ENCODE measurements around the gene EIF6. TPM values are rescaled to one million over a fixed set of nuclear protein-coding genes. Genes with fewer than 3 reads are reported as not detected.

EIF6 gene
- total RNA-seq, 1 donor from 2014 or later: 271 TPM

DNA sequence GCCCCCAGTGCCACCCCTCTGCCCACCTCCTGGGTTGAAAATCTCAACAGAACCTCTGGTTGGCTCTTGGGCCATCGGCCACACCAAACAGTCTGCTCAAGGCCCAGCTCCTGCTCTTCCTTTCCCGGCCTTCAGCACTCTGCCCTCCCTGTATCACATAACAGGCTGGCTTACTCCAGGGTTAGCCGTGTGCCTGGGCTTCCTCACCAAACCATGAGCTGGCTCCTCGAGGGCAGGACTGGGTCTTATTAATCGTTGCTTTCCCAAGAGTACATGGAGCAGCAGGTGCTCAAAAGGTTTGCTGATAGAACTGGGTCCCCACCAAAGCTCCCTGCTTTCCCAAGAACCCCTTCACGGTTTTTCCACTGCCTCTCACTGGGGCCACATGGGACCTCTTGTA, 20.4 kb upstream of the EIF6 start:
- no peak for FAIRE-seq
- H3K9me3 ChIP-seq (ENCODE audit: insufficient read depth, low read depth, low read length): no peaks in the 10 kb centered on the region
- peak overlapping the region; percentile 100 for H3K27ac Mint-ChIP-seq (ENCODE audit: unreplicated experiment)
- no peak overlapping the region for H3K4me3 Mint-ChIP-seq (ENCODE audit: unreplicated experiment)
- H3K27me3 ChIP-seq (ENCODE audit: insufficient read depth, low read length): no peaks in the 10 kb centered on the region
- H3K27ac ChIP-seq (ENCODE audit: low read depth, low read length): peak overlapping the region; percentile 100
- peaks cover 7% of the 10 kb centered on the region for H3K36me3 Mint-ChIP-seq (ENCODE audit: low read depth, unreplicated experiment)
- peaks cover 3% of the 10 kb centered on the region for H3K9me3 Mint-ChIP-seq (ENCODE audit: unreplicated experiment)
- H3K4me3 ChIP-seq (ENCODE audit: insufficient read depth, low read depth, low read length): no peak overlapping the region
- H3K36me3 ChIP-seq (ENCODE audit: insufficient read depth, low read length): no peaks in the 10 kb centered on the region
- H3K4me1 ChIP-seq (ENCODE audit: insufficient read depth, low read length): peaks cover 84% of the 10 kb centered on the region
- H3K4me1 Mint-ChIP-seq (ENCODE audit: low read depth, unreplicated experiment): peaks cover 65% of the 10 kb centered on the region
- no peak overlapping the region for H2AFZ ChIP-seq (ENCODE audit: low read depth, low read length)
- no peak for TF ChIP-seq EZH2 (IDR thresholded peaks at IDR 0.05; ENCODE audit: insufficient read depth, low read length)
- TF ChIP-seq, protein P1, sequence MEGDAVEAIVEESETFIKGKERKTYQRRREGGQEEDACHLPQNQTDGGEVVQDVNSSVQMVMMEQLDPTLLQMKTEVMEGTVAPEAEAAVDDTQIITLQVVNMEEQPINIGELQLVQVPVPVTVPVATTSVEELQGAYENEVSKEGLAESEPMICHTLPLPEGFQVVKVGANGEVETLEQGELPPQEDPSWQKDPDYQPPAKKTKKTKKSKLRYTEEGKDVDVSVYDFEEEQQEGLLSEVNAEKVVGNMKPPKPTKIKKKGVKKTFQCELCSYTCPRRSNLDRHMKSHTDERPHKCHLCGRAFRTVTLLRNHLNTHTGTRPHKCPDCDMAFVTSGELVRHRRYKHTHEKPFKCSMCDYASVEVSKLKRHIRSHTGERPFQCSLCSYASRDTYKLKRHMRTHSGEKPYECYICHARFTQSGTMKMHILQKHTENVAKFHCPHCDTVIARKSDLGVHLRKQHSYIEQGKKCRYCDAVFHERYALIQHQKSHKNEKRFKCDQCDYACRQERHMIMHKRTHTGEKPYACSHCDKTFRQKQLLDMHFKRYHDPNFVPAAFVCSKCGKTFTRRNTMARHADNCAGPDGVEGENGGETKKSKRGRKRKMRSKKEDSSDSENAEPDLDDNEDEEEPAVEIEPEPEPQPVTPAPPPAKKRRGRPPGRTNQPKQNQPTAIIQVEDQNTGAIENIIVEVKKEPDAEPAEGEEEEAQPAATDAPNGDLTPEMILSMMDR (IDR thresholded peaks at IDR 0.05; ENCODE audit: insufficient read depth, low read depth, low read length): no peak
- no peaks in the 10 kb centered on the region for H3K27me3 Mint-ChIP-seq (ENCODE audit: low read depth, unreplicated experiment)
- H3K4me2 ChIP-seq (ENCODE audit: low read length): peak overlapping the region; percentile 39
- peaks cover 7% of the 10 kb centered on the region for H3K79me2 ChIP-seq (ENCODE audit: insufficient read depth, low read length)
- H3K9ac ChIP-seq (ENCODE audit: low read length): peak overlapping the region; percentile 84
- H4K20me1 ChIP-seq (ENCODE audit: insufficient read depth, low read length): no peaks in the 10 kb centered on the region
- no peak for DNase-seq (ENCODE audit: low read depth)

DNA sequence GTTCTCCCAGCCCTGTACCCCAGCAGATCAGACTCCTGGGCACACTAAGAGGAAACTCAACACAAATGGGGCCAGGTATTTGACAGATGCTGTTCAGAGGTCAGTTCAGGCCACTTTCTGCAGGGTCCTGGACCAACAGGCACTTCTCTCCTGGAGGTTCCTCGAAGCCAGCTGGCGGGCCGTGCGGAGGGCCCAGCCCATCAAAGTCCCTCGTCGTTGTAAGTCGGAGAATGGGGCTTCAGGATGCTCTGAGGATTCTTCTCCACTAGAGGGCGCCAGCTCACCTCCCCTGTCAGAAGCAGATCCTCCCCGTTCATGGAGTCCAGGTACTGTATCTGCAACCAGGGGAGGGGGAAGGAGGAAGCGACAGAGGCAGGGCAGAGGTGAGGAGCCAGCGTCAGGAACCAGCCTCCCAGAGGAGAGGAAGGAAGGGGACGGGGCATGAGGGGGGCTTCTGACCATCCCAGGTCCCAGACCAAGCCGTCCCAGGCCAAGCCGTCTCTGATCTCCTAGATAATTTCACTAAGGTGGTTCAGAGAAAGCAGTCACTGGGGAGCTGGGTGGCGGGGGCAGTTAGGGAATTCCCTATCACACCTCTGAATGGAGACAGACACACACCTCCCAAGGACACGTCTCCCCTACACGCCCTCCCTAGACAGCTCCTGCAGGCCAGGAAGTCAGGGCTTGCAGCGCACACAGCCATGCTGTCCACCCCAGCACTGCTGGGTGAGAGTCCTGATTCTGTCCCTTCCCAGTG, 19.3 kb upstream of the EIF6 start:
- H3K9me3 ChIP-seq (ENCODE audit: insufficient read depth, low read depth, low read length): no peaks in the 10 kb centered on the region

More for the DNA sequence above, 19.3 kb upstream of the EIF6 start:
- H3K4me1 Mint-ChIP-seq (ENCODE audit: low read depth, unreplicated experiment): peaks cover 65% of the 10 kb centered on the region
- no peaks in the 10 kb centered on the region for H3K27me3 Mint-ChIP-seq (ENCODE audit: low read depth, unreplicated experiment)
- peaks cover 3% of the 10 kb centered on the region for H3K9me3 Mint-ChIP-seq (ENCODE audit: unreplicated experiment)
- peaks cover 78% of the 10 kb centered on the region for H3K4me1 ChIP-seq (ENCODE audit: insufficient read depth, low read length)
- H3K4me3 Mint-ChIP-seq (ENCODE audit: unreplicated experiment): peak overlapping the region; percentile 31
- peak overlapping the region; percentile 31 for H2AFZ ChIP-seq (ENCODE audit: low read depth, low read length)
- H3K79me2 ChIP-seq (ENCODE audit: insufficient read depth, low read length): no peaks in the 10 kb centered on the region
- H3K36me3 ChIP-seq (ENCODE audit: insufficient read depth, low read length): no peaks in the 10 kb centered on the region
- peak overlapping the region; percentile 84 for H3K9ac ChIP-seq (ENCODE audit: low read length)
- H3K36me3 Mint-ChIP-seq (ENCODE audit: low read depth, unreplicated experiment): peaks cover 6% of the 10 kb centered on the region
- H3K27ac ChIP-seq (ENCODE audit: low read depth, low read length): peak overlapping the region; percentile 100
- H3K27me3 ChIP-seq (ENCODE audit: insufficient read depth, low read length): no peaks in the 10 kb centered on the region
- peak overlapping the region; percentile 35 for H3K4me2 ChIP-seq (ENCODE audit: low read length)
- no peak overlapping the region for H3K4me3 ChIP-seq (ENCODE audit: insufficient read depth, low read depth, low read length)
- peak overlapping the region; percentile 100 for H3K27ac Mint-ChIP-seq (ENCODE audit: unreplicated experiment)
- no peaks in the 10 kb centered on the region for H4K20me1 ChIP-seq (ENCODE audit: insufficient read depth, low read length)
- TF ChIP-seq, protein P1 (IDR thresholded peaks at IDR 0.05; ENCODE audit: insufficient read depth, low read depth, low read length): peak; percentile 86
- no peak for TF ChIP-seq EZH2 (IDR thresholded peaks at IDR 0.05; ENCODE audit: insufficient read depth, low read length)
- DNase-seq (ENCODE audit: low read depth): peak; percentile 74
- FAIRE-seq: no peak
